Prostate gland (tissue), 2 donors: Measurements from ENCODE around the gene ITPR1.

Experiments
- CTCF ChIP-seq, 4 experiments: fragments of 200-600 bp in 2 of 4; fragments of 450-650 bp in 2 of 4; sonication (generic) in 2 of 4; IDR thresholded peaks; 1 replicate in 3 of 4; 2 replicates in 1 of 4; pipeline ENCODE4 v1.5.1; 2016 to 2019; ENCODE audit warnings: antibody characterized with exemption in 4 of 4, mild to moderate bottlenecking in 2 of 4, moderate library complexity in 2 of 4
- POLR2A ChIP-seq: fragments of 450-650 bp; IDR thresholded peaks from one replicate; pipeline ENCODE4 v1.6.1; 2016; ENCODE audit warnings: antibody characterized with exemption, mild to moderate bottlenecking
- POLR2AphosphoS5 ChIP-seq: sonication (generic); formaldehyde crosslinking; IDR thresholded peaks from one replicate; pipeline ENCODE4 v1.6.1; 2017; ENCODE audit warnings: antibody characterized with exemption

DNA sequence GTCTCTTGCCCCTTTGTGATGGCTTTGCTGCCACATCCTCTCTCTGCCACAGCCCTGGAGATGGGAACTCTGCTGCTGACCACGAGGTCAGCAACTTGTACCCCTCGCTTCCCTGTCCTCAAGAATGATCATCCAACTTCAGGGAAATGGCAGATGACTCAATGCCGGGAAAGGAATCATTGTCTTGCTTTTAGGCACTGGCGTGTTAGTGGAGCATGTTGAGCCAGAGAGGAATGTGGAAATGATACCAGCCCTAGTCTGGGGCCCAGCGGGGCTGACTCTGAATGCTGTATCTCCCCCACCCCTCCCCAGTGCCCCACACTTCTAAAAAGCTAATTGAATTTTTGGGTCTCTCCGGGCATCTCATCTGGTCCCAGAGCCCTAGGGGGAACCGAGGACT lies 301.2 kb downstream of the ITPR1 start:
- TF ChIP-seq CTCF (IDR thresholded peaks at IDR 0.05) (no peak), POLR2A (no peak), POLR2AphosphoS5 (no peak)
